ENCODE measurements around the gene RIC1.

DNA sequence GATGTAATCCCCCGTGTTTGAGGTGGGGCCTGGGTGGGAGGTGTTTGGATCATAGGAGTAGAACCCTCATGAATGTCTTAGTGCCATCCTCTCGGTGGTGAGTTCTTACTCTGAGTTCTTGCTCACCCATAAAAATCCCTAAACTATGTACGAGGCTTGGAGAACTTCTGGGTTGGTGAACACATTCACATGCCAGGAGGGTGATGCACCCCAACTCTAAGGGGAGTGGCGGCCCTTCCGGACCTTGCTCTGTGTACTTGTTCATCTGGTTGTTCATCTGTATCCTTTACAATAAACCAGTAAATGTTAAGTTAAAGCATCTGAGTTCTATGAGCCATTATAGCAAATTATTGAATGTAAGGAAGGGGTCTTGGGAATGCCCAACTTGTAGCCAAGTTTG lies 36.0 kb upstream of the RIC1 start:
- TF ChIP-seq ELF4 (CRISPR knock-in tag; IDR thresholded peaks at IDR 0.05; ENCODE audit: borderline replicate concordance) (no peak), ZNF12 (CRISPR knock-in tag; IDR thresholded peaks at IDR 0.05) (no peak), ZSCAN31 (CRISPR knock-in tag; IDR thresholded peaks at IDR 0.05; ENCODE audit: low read depth) (no peak), ZNF703 (CRISPR knock-in tag; IDR thresholded peaks at IDR 0.05; ENCODE audit: borderline replicate concordance) (no peak), PHF8 (CRISPR knock-in tag; IDR thresholded peaks at IDR 0.05) (no peak), ZFP41 (CRISPR knock-in tag; IDR thresholded peaks at IDR 0.05; ENCODE audit: borderline replicate concordance) (no peak), RFXANK (CRISPR knock-in tag; IDR thresholded peaks at IDR 0.05) (no peak), FLYWCH1 (CRISPR knock-in tag; IDR thresholded peaks at IDR 0.05) (no peak), TAF1 (CRISPR knock-in tag; IDR thresholded peaks at IDR 0.05) (no peak), POLR2AphosphoS2 (IDR thresholded peaks at IDR 0.05; ENCODE audit: low read depth, low read length) (no peak)
- TF ChIP-seq, protein P1, sequence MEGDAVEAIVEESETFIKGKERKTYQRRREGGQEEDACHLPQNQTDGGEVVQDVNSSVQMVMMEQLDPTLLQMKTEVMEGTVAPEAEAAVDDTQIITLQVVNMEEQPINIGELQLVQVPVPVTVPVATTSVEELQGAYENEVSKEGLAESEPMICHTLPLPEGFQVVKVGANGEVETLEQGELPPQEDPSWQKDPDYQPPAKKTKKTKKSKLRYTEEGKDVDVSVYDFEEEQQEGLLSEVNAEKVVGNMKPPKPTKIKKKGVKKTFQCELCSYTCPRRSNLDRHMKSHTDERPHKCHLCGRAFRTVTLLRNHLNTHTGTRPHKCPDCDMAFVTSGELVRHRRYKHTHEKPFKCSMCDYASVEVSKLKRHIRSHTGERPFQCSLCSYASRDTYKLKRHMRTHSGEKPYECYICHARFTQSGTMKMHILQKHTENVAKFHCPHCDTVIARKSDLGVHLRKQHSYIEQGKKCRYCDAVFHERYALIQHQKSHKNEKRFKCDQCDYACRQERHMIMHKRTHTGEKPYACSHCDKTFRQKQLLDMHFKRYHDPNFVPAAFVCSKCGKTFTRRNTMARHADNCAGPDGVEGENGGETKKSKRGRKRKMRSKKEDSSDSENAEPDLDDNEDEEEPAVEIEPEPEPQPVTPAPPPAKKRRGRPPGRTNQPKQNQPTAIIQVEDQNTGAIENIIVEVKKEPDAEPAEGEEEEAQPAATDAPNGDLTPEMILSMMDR (CRISPR knock-in tag; IDR thresholded peaks at IDR 0.05): no peak
- TF ChIP-seq, protein P2, sequence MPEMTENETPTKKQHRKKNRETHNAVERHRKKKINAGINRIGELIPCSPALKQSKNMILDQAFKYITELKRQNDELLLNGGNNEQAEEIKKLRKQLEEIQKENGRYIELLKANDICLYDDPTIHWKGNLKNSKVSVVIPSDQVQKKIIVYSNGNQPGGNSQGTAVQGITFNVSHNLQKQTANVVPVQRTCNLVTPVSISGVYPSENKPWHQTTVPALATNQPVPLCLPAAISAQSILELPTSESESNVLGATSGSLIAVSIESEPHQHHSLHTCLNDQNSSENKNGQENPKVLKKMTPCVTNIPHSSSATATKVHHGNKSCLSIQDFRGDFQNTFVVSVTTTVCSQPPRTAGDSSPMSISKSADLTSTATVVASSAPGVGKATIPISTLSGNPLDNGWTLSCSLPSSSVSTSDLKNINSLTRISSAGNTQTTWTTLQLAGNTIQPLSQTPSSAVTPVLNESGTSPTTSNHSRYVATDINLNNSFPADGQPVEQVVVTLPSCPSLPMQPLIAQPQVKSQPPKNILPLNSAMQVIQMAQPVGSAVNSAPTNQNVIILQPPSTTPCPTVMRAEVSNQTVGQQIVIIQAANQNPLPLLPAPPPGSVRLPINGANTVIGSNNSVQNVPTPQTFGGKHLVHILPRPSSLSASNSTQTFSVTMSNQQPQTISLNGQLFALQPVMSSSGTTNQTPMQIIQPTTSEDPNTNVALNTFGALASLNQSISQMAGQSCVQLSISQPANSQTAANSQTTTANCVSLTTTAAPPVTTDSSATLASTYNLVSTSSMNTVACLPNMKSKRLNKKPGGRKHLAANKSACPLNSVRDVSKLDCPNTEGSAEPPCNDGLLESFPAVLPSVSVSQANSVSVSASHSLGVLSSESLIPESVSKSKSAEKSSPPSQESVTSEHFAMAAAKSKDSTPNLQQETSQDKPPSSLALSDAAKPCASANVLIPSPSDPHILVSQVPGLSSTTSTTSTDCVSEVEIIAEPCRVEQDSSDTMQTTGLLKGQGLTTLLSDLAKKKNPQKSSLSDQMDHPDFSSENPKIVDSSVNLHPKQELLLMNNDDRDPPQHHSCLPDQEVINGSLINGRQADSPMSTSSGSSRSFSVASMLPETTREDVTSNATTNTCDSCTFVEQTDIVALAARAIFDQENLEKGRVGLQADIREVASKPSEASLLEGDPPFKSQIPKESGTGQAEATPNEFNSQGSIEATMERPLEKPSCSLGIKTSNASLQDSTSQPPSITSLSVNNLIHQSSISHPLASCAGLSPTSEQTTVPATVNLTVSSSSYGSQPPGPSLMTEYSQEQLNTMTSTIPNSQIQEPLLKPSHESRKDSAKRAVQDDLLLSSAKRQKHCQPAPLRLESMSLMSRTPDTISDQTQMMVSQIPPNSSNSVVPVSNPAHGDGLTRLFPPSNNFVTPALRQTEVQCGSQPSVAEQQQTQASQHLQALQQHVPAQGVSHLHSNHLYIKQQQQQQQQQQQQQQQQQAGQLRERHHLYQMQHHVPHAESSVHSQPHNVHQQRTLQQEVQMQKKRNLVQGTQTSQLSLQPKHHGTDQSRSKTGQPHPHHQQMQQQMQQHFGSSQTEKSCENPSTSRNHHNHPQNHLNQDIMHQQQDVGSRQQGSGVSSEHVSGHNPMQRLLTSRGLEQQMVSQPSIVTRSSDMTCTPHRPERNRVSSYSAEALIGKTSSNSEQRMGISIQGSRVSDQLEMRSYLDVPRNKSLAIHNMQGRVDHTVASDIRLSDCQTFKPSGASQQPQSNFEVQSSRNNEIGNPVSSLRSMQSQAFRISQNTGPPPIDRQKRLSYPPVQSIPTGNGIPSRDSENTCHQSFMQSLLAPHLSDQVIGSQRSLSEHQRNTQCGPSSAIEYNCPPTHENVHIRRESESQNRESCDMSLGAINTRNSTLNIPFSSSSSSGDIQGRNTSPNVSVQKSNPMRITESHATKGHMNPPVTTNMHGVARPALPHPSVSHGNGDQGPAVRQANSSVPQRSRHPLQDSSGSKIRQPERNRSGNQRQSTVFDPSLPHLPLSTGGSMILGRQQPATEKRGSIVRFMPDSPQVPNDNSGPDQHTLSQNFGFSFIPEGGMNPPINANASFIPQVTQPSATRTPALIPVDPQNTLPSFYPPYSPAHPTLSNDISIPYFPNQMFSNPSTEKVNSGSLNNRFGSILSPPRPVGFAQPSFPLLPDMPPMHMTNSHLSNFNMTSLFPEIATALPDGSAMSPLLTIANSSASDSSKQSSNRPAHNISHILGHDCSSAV (CRISPR knock-in tag; IDR thresholded peaks at IDR 0.05; ENCODE audit: borderline replicate concordance): no peak
- TF ChIP-seq, protein P3, sequence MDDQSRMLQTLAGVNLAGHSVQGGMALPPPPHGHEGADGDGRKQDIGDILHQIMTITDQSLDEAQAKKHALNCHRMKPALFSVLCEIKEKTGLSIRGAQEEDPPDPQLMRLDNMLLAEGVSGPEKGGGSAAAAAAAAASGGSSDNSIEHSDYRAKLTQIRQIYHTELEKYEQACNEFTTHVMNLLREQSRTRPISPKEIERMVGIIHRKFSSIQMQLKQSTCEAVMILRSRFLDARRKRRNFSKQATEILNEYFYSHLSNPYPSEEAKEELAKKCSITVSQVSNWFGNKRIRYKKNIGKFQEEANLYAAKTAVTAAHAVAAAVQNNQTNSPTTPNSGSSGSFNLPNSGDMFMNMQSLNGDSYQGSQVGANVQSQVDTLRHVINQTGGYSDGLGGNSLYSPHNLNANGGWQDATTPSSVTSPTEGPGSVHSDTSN (CRISPR knock-in tag; IDR thresholded peaks at IDR 0.05; ENCODE audit: borderline replicate concordance): no peak
- TF ChIP-seq, protein P4, sequence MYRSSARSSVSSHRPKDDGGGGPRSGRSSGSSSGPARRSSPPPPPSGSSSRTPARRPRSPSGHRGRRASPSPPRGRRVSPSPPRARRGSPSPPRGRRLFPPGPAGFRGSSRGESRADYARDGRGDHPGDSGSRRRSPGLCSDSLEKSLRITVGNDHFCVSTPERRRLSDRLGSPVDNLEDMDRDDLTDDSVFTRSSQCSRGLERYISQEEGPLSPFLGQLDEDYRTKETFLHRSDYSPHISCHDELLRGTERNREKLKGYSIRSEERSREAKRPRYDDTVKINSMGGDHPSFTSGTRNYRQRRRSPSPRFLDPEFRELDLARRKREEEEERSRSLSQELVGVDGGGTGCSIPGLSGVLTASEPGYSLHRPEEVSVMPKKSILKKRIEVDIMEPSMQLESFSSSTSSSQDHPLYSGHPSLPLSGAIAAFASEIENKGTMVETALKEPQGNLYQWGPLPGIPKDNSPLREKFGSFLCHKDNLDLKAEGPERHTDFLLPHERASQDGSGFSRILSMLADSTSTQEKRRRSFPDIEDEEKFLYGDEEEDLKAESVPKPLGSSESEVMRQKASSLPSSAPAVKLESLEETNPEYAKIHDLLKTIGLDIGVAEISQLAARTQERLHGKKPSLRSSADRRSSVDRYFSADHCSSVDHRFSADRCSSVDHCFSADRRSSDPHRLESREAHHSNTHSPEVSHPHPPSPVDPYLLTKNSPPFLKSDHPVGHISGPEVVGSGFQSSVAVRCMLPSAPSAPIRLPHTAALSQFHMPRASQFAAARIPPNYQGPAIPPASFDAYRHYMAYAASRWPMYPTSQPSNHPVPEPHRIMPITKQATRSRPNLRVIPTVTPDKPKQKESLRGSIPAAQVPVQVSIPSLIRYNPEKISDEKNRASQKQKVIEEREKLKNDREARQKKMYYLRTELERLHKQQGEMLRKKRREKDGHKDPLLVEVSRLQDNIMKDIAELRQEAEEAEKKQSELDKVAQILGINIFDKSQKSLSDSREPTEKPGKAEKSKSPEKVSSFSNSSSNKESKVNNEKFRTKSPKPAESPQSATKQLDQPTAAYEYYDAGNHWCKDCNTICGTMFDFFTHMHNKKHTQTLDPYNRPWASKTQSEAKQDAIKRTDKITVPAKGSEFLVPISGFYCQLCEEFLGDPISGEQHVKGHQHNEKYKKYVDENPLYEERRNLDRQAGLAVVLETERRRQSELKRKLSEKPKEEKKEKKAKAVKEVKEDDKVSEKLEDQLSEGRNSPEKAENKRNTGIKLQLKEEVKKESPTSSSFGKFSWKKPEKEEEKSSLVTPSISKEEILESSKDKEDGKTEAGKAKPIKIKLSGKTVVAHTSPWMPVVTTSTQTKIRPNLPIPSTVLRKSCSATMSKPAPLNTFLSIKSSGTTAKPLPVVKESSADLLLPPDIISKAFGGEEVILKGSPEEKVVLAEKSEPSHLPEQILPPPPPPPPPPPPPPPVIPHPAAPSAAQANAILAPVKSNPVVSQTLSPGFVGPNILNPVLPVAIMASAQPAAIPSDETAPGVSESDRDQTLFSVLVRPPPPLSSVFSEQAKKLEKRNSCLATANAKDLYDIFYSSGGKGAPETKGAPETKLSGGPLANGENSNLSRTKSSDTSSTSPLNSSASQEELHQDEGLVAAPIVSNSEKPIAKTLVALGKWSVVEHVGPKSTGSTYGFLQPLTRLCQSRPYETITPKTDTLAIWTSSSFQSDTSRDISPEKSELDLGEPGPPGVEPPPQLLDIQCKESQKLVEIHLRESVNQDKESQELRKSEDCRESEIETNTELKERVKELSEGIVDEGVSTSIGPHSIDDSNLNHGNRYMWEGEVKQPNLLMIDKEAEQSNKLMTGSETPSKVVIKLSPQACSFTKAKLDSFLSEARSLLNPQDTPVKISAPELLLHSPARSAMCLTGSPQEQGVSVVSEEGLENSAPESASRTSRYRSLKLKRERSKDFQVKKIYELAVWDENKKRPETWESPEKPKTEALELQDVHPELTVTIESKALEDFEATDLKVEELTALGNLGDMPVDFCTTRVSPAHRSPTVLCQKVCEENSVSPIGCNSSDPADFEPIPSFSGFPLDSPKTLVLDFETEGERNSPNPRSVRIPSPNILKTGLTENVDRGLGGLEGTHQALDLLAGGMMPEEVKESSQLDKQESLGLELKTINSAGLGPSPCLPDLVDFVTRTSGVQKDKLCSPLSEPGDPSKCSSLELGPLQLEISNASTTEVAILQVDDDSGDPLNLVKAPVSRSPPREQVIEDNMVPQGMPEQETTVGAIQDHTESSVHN (CRISPR knock-in tag; IDR thresholded peaks at IDR 0.05): no peak
